ENCODE data around the gene DDB1. TPM values are rescaled to one million over a fixed set of nuclear protein-coding genes. Genes with fewer than 3 reads are reported as not detected.
A peak's percentile ranks its signal among the peaks of the same experiment; 100 is the strongest.

Gene DDB1
- total RNA-seq, 1 donor from 2014 or later: 228 TPM

- DNase-seq (ENCODE audit: low read depth): peak; percentile 97
- no peak for TF ChIP-seq CTCF (IDR thresholded peaks at IDR 0.05; ENCODE audit: insufficient read depth, low read length, severe bottlenecking)
- no peaks in the 10 kb centered on the region for H3K36me3 ChIP-seq (ENCODE audit: control insufficient read depth, insufficient read depth, low read length)
- no peak overlapping the region for H3K4me3 ChIP-seq (ENCODE audit: low read depth, low read length)
- no peaks in the 10 kb centered on the region for H3K27me3 ChIP-seq (ENCODE audit: control insufficient read depth, insufficient read depth, low read length)
- no peak for FAIRE-seq
Observed at GRCh38 chr11:61279934-61280659, 52.8 kb downstream of the DDB1 start.

- Histone ChIP-seq H3K27me3 (ENCODE audit: control insufficient read depth, insufficient read depth, low read length) (no peaks in the 10 kb centered on the region), H3K4me3 (ENCODE audit: low read depth, low read length) (no peak overlapping the region), H3K36me3 (ENCODE audit: control insufficient read depth, insufficient read depth, low read length) (no peaks in the 10 kb centered on the region)
- no peak for TF ChIP-seq CTCF (IDR thresholded peaks at IDR 0.05; ENCODE audit: insufficient read depth, low read length, severe bottlenecking)
- FAIRE-seq (no peak), DNase-seq (ENCODE audit: low read depth) (no peak)
Observed at GRCh38 chr11:61278001-61278470, 54.9 kb downstream of the DDB1 start.

- FAIRE-seq: no peak
- H3K36me3 ChIP-seq (ENCODE audit: control insufficient read depth, insufficient read depth, low read length): no peaks in the 10 kb centered on the region
- no peaks in the 10 kb centered on the region for H3K27me3 ChIP-seq (ENCODE audit: control insufficient read depth, insufficient read depth, low read length)
- DNase-seq (ENCODE audit: low read depth): no peak
- H3K4me3 ChIP-seq (ENCODE audit: low read depth, low read length): no peak overlapping the region
- TF ChIP-seq CTCF (IDR thresholded peaks at IDR 0.05; ENCODE audit: insufficient read depth, low read length, severe bottlenecking): no peak
Observed at GRCh38 chr11:61277186-61278000, 55.5 kb downstream of the DDB1 start.

DNA sequence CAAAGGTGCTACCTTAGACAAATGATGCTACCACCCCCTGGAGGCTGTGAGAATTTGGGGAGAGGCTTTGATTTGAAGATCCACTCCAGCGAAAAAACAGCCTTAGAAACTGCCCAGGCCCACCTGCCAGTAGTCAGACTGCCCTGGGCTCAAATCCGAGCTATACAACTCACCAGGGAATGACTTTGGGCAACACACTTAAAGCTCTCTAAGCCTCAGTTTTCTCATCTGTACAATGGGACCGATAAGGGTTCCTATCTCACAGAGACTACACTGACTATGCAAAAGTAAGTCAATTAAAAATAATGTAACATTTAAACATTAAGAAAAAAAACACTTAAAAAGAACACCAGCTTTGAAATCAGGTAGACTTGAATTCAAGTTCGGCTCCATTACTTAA, 57.7 kb downstream of the DDB1 start:
- Histone ChIP-seq H3K36me3 (ENCODE audit: control insufficient read depth, insufficient read depth, low read length) (no peaks in the 10 kb centered on the region), H3K4me3 (ENCODE audit: low read depth, low read length) (no peak overlapping the region), H3K27me3 (ENCODE audit: control insufficient read depth, insufficient read depth, low read length) (no peaks in the 10 kb centered on the region)
- FAIRE-seq: no peak
- DNase-seq (ENCODE audit: low read depth): no peak
- TF ChIP-seq CTCF (IDR thresholded peaks at IDR 0.05; ENCODE audit: insufficient read depth, low read length, severe bottlenecking): no peak

GRCh38 chr11:61274084-61274483, 58.8 kb downstream of the DDB1 start:
- FAIRE-seq: no peak
- H3K4me3 ChIP-seq (ENCODE audit: low read depth, low read length): no peak overlapping the region
- no peak for DNase-seq (ENCODE audit: low read depth)
- no peaks in the 10 kb centered on the region for H3K27me3 ChIP-seq (ENCODE audit: control insufficient read depth, insufficient read depth, low read length)
- H3K36me3 ChIP-seq (ENCODE audit: control insufficient read depth, insufficient read depth, low read length): no peaks in the 10 kb centered on the region
- no peak for TF ChIP-seq CTCF (IDR thresholded peaks at IDR 0.05; ENCODE audit: insufficient read depth, low read length, severe bottlenecking)
